HepG2 (cell line): ENCODE measurements around the gene RILPL1. TPM values are rescaled to one million over a fixed set of nuclear protein-coding genes. Genes with fewer than 3 reads are reported as not detected.

Experiments used
- AKAP8 ChIP-seq: sonication (generic); formaldehyde crosslinking; IDR thresholded peaks from 2 replicates; pipeline ENCODE4 v1.5.1; 2020; ENCODE audit warnings: mild to moderate bottlenecking, missing genetic modification reagents
- ARHGAP35 ChIP-seq: sonication (generic); formaldehyde crosslinking; IDR thresholded peaks from 2 replicates; pipeline ENCODE4 v1.9.0; 2022; ENCODE audit warnings: mild to moderate bottlenecking, inconsistent platforms, moderate library complexity, missing genetic modification reagents, borderline replicate concordance
- GZF1 ChIP-seq: sonication (generic); formaldehyde crosslinking; IDR thresholded peaks from 2 replicates; pipeline ENCODE4 v1.5.1; 2020; ENCODE audit warnings: mild to moderate bottlenecking, missing genetic modification reagents
- IKZF4 ChIP-seq: sonication (generic); formaldehyde crosslinking; IDR thresholded peaks from 2 replicates; pipeline ENCODE4 v1.5.1; 2020; ENCODE audit warnings: borderline replicate concordance, mild to moderate bottlenecking, low read depth, missing genetic modification reagents; ENCODE audit errors: not compliant biosample characterization
- JUND ChIP-seq: sonication (generic); formaldehyde crosslinking; IDR thresholded peaks from 2 replicates; pipeline ENCODE4 v1.8.0; 2022; ENCODE audit warnings: mild to moderate bottlenecking, missing genetic modification reagents
- MAF1 ChIP-seq: sonication (generic); formaldehyde crosslinking; IDR thresholded peaks from 2 replicates; pipeline ENCODE4 v1.5.0; 2020; ENCODE audit warnings: missing genetic modification reagents, borderline replicate concordance
- NR3C1 ChIP-seq: sonication (generic); formaldehyde crosslinking; IDR thresholded peaks from 2 replicates; pipeline ENCODE4 v1.4.0; 2020; ENCODE audit warnings: missing genetic modification reagents
- ZFP36L2 ChIP-seq: sonication (generic); formaldehyde crosslinking; IDR thresholded peaks from 2 replicates; pipeline ENCODE4 v1.4.0; 2020; ENCODE audit warnings: missing genetic modification reagents
- ZNF225 ChIP-seq: sonication (generic); formaldehyde crosslinking; IDR thresholded peaks from 2 replicates; pipeline ENCODE4 v1.4.0; 2020; ENCODE audit warnings: mild to moderate bottlenecking, missing genetic modification reagents
- ZNF629 ChIP-seq: sonication (generic); formaldehyde crosslinking; conservative IDR thresholded peaks from 2 replicates; pipeline ENCODE4 v1.5.0; 2020; ENCODE audit warnings: missing genetic modification reagents
- polyA plus RNA-seq, 8 experiments: library from polyadenylated mRNA; depleted of rRNA in 3 of 8; stranded (reverse) in 7 of 8; unstranded in 1 of 8; fragments of >200 nt; fragmentation: Illumina TruSeq in 4 of 8; extraction: Trizol in 4 of 8; gene quantifications; 2 replicates each; pipeline versions ENCODE4 v1.2.1 to v1.2.3, GENCODE V29; 2011 to 2016; ENCODE audit warnings: low read depth in 4 of 8, missing spikeins in 1 of 8, mixed read lengths in 1 of 8; ENCODE audit not compliant: insufficient read depth in 1 of 8
- total RNA-seq, 5 experiments: library from RNA; depleted of rRNA; stranded (reverse); fragments of >200 nt; fragmentation: Illumina TruSeq; extraction: Trizol; gene quantifications; 2 replicates each; pipeline ENCODE4 v1.2.3, GENCODE V29; 2016; ENCODE audit warnings: low read depth in 1 of 5
- TF ChIP-seq, protein P1 (sequence below): sonication (generic); formaldehyde crosslinking; IDR thresholded peaks from 2 replicates; pipeline ENCODE4 v1.4.0; 2020; ENCODE audit warnings: missing genetic modification reagents
- TF ChIP-seq, protein P2 (sequence below): sonication (generic); formaldehyde crosslinking; IDR thresholded peaks from 2 replicates; pipeline ENCODE4 v1.4.0; 2020; ENCODE audit warnings: missing genetic modification reagents, low read depth, mild to moderate bottlenecking, borderline replicate concordance
- TF ChIP-seq, protein P3 (sequence below): sonication (generic); formaldehyde crosslinking; IDR thresholded peaks from 2 replicates; pipeline ENCODE4 v1.8.0; 2022; ENCODE audit warnings: low read depth, missing genetic modification reagents
- TF ChIP-seq, protein P4 (sequence below), 2 experiments: fragments of 450-650 bp in 1 of 2; sonication (generic) in 1 of 2; formaldehyde crosslinking in 1 of 2; IDR thresholded peaks; 2 replicates each; pipeline versions ENCODE4 v1.6.1 to v1.8.0; 2016 to 2022; ENCODE audit warnings: antibody characterized with exemption in 1 of 2, mild to moderate bottlenecking in 1 of 2, missing genetic modification reagents in 1 of 2

Gene RILPL1
- total and polyA plus RNA-seq, 2 of the 13 experiments (the other 11 are each of a cell fraction or from before 2014, with no cell fraction given), result 5.8 to 28.4 TPM

DNA sequence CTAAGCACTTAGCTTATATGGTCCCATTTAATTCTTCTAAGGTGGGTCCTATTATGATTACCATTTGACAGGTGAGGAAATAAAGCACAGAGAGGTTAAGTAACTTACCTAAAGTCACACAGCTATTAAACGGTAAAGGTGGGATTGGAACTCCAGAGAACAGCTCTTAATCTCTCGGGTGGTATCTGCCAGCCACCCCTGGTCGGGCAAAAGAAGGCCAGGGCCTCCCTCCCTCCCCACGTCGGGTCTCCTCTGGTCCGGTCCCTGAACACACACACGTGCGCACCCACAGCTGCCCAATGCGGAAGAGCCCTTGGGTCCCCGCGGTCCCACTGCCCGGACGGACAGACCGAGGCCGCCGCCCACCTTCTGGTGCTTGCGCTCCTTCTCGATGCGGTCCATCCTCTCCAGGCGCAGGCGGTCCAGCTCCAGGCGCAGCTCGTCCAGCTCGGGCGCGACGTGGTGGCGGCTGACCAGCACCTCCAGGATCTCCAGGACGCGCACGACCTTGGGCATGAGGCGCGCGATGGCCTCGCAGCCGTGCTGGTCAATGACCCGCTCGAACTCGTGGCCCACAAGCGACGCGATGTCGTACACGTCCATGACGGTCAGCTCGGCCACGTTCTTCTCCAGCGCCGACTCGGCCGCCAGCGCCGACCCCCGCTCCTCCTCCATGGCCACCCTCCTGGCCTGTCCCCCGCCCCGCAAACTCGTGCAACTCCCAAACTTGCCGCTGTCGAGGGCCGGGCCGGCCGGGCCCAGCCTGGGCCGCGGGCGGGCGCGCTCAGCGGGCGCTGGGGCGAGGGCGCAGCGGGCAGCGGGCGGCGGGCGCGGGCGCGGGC is 490 bp downstream of the RILPL1 start (continued):
- TF ChIP-seq, protein P1, sequence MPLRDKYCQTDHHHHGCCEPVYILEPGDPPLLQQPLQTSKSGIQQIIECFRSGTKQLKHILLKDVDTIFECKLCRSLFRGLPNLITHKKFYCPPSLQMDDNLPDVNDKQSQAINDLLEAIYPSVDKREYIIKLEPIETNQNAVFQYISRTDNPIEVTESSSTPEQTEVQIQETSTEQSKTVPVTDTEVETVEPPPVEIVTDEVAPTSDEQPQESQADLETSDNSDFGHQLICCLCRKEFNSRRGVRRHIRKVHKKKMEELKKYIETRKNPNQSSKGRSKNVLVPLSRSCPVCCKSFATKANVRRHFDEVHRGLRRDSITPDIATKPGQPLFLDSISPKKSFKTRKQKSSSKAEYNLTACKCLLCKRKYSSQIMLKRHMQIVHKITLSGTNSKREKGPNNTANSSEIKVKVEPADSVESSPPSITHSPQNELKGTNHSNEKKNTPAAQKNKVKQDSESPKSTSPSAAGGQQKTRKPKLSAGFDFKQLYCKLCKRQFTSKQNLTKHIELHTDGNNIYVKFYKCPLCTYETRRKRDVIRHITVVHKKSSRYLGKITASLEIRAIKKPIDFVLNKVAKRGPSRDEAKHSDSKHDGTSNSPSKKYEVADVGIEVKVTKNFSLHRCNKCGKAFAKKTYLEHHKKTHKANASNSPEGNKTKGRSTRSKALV (CRISPR knock-in tag), result peak; percentile 65; the same call in 1 of the 2 replicates
- TF ChIP-seq, protein P2, sequence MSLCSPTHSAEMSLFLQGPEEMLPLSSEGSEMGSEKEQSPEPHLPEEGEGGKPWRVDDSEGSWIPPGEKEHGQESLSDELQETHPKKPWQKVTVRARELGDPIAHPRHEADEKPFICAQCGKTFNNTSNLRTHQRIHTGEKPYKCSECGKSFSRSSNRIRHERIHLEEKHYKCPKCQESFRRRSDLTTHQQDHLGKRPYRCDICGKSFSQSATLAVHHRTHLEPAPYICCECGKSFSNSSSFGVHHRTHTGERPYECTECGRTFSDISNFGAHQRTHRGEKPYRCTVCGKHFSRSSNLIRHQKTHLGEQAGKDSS, result peak; percentile 80; the same call in 1 of the 2 replicates
- TF ChIP-seq, protein P3, sequence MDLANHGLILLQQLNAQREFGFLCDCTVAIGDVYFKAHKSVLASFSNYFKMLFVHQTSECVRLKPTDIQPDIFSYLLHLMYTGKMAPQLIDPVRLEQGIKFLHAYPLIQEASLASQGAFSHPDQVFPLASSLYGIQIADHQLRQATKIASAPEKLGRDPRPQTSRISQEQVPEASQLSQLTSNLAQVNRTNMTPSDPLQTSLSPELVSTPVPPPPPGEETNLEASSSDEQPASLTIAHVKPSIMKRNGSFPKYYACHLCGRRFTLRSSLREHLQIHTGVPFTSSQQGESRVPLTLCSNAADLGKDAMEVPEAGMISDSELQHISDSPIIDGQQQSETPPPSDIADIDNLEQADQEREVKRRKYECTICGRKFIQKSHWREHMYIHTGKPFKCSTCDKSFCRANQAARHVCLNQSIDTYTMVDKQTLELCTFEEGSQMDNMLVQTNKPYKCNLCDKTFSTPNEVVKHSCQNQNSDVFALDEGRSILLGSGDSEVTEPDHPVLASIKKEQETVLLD (CRISPR knock-in tag), result peak; percentile 75
- no peak for TF ChIP-seq ZFP36L2 (CRISPR knock-in tag)
- peak; percentile 77; the same call in 1 of the 2 replicates for TF ChIP-seq GZF1 (CRISPR knock-in tag)
- TF ChIP-seq ARHGAP35 (CRISPR knock-in tag), result peak; percentile 83; the same call in 1 of the 2 replicates
- no peak for TF ChIP-seq NR3C1 (CRISPR knock-in tag)
- TF ChIP-seq ZNF629 (CRISPR knock-in tag), result peak; percentile 99
- 0 out of 2 replicates have a peak, but pooled peaks have one; percentile 64 for TF ChIP-seq MAF1 (CRISPR knock-in tag)
- peak; percentile 92 for TF ChIP-seq ZNF225 (CRISPR knock-in tag)
- peak; percentile 66; the same call in 1 of the 2 replicates for TF ChIP-seq JUND (CRISPR knock-in tag)
- peak; percentile 92 for TF ChIP-seq IKZF4
- TF ChIP-seq, protein P4, sequence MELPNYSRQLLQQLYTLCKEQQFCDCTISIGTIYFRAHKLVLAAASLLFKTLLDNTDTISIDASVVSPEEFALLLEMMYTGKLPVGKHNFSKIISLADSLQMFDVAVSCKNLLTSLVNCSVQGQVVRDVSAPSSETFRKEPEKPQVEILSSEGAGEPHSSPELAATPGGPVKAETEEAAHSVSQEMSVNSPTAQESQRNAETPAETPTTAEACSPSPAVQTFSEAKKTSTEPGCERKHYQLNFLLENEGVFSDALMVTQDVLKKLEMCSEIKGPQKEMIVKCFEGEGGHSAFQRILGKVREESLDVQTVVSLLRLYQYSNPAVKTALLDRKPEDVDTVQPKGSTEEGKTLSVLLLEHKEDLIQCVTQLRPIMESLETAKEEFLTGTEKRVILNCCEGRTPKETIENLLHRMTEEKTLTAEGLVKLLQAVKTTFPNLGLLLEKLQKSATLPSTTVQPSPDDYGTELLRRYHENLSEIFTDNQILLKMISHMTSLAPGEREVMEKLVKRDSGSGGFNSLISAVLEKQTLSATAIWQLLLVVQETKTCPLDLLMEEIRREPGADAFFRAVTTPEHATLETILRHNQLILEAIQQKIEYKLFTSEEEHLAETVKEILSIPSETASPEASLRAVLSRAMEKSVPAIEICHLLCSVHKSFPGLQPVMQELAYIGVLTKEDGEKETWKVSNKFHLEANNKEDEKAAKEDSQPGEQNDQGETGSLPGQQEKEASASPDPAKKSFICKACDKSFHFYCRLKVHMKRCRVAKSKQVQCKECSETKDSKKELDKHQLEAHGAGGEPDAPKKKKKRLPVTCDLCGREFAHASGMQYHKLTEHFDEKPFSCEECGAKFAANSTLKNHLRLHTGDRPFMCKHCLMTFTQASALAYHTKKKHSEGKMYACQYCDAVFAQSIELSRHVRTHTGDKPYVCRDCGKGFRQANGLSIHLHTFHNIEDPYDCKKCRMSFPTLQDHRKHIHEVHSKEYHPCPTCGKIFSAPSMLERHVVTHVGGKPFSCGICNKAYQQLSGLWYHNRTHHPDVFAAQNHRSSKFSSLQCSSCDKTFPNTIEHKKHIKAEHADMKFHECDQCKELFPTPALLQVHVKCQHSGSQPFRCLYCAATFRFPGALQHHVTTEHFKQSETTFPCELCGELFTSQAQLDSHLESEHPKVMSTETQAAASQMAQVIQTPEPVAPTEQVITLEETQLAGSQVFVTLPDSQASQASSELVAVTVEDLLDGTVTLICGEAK (IDR thresholded peaks at IDR 0.05), result no peak
- TF ChIP-seq, protein P4 (CRISPR knock-in tag; IDR thresholded peaks at IDR 0.05), result peak; percentile 83
- TF ChIP-seq AKAP8 (CRISPR knock-in tag), result peak; percentile 68
